ENCODE data around the gene C1orf50.

The C1orf50 gene

DNA sequence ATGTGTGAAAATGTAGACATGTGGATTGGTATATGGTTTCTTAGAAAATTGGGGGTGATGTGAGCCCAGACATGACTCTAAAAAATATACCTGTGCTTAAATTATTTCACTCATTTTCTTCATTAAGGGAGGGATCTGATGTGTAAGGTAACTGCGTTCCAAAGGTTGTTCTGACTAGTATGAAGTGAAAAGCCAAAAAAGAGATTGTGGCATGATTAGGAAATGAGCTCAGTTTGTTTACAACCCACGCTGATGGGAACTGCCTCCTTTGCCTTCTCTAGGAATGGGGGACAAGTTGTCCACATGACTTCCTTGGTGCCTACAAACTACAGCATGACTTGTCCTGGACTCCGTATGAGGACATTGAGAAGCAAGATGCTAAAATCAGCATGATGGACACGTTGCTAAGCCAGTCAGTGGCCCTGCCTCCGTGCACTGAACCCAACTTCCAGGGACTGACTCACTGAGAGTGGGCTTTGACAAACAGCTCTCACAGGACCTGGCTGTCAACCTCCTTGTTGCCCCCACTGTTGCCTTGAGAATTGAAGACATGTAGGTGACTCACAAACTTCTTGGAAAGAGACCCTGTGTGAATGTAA lies 8.0 kb downstream of the C1orf50 start:
- CTCF ChIA-PET = no interaction called here
- POLR2A ChIA-PET = interaction anchor here (7.2 kb wide), 1 partner anchor 8 kb away, joined by 44 read pairs; the partner anchor contains the start of genes C1orf50 and P3H1
- no peak for DNase-seq (ENCODE audit: extremely low spot score)
- TF ChIP-seq FOXM1 (IDR thresholded peaks at IDR 0.05; ENCODE audit: borderline replicate concordance) = no peak
- TF ChIP-seq L3MBTL2 (conservative IDR thresholded peaks at IDR 0.05) = no peak
- TF ChIP-seq PKNOX1 (IDR thresholded peaks at IDR 0.05) = peak; percentile 9; the same call in 1 of the 2 replicates
- TF ChIP-seq CTBP1 (IDR thresholded peaks at IDR 0.05; ENCODE audit: borderline replicate concordance) = no peak
- no peak for TF ChIP-seq FOXK2 (IDR thresholded peaks at IDR 0.05)
- no peak for TF ChIP-seq SP1 (IDR thresholded peaks at IDR 0.05)

DNA sequence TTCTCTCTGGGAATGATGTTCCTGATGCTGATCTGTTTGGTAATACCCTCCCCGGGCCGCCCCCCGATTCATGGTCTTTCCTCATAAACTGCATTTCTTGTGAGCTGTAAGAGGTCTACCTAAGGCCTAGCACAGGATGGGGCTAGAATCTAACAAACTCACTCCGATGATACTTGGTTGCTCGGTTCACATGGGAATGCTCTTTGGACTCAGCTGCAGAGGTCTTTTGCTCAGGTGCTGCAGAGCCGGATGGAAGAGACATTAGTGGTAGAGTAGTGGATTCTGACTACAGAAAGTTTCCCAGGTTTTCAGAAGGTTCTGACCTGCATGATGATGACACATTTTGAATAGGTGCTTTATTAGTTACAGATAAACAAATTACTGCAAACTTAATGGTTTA lies 9.5 kb downstream of the C1orf50 start:
- TF ChIP-seq HDGF (IDR thresholded peaks at IDR 0.05; ENCODE audit: borderline replicate concordance) (no peak), LEF1 (IDR thresholded peaks at IDR 0.05; ENCODE audit: borderline replicate concordance) (no peak), FOXA1 (IDR thresholded peaks at IDR 0.05) (no peak), ARNT (IDR thresholded peaks at IDR 0.05) (no peak), FOXM1 (IDR thresholded peaks at IDR 0.05; ENCODE audit: borderline replicate concordance) (no peak), SP1 (IDR thresholded peaks at IDR 0.05) (no peak), L3MBTL2 (conservative IDR thresholded peaks at IDR 0.05) (no peak), BHLHE40 (IDR thresholded peaks at IDR 0.05; ENCODE audit: borderline replicate concordance) (no peak), FOXK2 (IDR thresholded peaks at IDR 0.05) (no peak), ELF4 (IDR thresholded peaks at IDR 0.05) (no peak)
- no peak for DNase-seq (ENCODE audit: extremely low spot score)
- ChIA-PET POLR2A (interaction anchor here (7.2 kb wide), 1 partner anchor 9 kb away, joined by 44 read pairs; the partner anchor contains the start of genes C1orf50 and P3H1), CTCF (interaction anchor here (0.5 to 1.3 kb wide), 2 partner anchors 10 to 180 kb away, joined by 3 to 4 read pairs; no protein-coding TSS in a partner anchor)

- no peak for TF ChIP-seq CTBP1 (IDR thresholded peaks at IDR 0.05; ENCODE audit: borderline replicate concordance)
- no peak for TF ChIP-seq SP1 (IDR thresholded peaks at IDR 0.05)
- TF ChIP-seq FOXK2 (IDR thresholded peaks at IDR 0.05) = no peak
- no peak for TF ChIP-seq FOXA1 (IDR thresholded peaks at IDR 0.05)
- TF ChIP-seq SUZ12 (IDR thresholded peaks at IDR 0.05) = no peak
- no peak for TF ChIP-seq ZNF384 (IDR thresholded peaks at IDR 0.05)
- no peak for TF ChIP-seq ARNT (IDR thresholded peaks at IDR 0.05)
- TF ChIP-seq L3MBTL2 (conservative IDR thresholded peaks at IDR 0.05) = no peak
- no peak for TF ChIP-seq TARDBP (IDR thresholded peaks at IDR 0.05)
- no peak for TF ChIP-seq BHLHE40 (IDR thresholded peaks at IDR 0.05; ENCODE audit: borderline replicate concordance)
- DNase-seq (ENCODE audit: extremely low spot score) = peak; percentile 63
- ChIA-PET POLR2A (interaction anchor here (0.8 to 7.2 kb wide), 3 partner anchors 11 to 68 kb away, joined by 3 to 44 read pairs (median 16); partner anchors contain the start of genes C1orf50, P3H1 and ZNF691), CTCF (interaction anchor here (0.6 to 2.0 kb wide), 9 partner anchors 11 to 306 kb away, joined by 3 to 15 read pairs (median 3); partner anchors contain the start of genes C1orf50 and P3H1)
These were observed 10.8 kb downstream of the C1orf50 start for GRCh38 chr1:42777852-42778251.

DNA sequence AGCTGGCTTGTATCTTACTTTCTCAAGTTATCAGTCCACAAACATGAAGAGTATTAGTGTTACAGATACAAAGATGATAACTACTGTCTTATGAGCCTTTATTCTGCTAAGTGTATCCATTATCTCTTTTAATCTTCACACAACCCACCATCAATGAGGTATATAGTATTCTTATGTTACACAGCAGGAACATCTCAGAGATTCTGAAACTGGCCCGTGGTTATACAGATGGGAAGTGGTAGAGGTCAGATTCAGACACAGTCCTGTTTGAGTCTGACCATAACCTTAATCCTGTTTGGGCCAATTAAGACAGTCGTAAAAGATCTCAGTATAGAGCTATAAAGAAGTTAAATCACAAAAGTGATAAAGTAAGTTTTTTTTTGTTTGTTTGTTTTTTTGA lies 12.7 kb downstream of the C1orf50 start:
- DNase-seq (ENCODE audit: extremely low spot score) = no peak
- CTCF ChIA-PET = interaction anchor here (0.6 to 2.1 kb wide), 3 partner anchors 11 to 294 kb away, joined by 3 to 8 read pairs (median 4); no protein-coding TSS in a partner anchor
- POLR2A ChIA-PET = interaction anchor here (1.5 to 7.2 kb wide), 2 partner anchors 12 to 67 kb away, joined by 5 to 44 read pairs; partner anchors contain the start of genes C1orf50, P3H1 and ZNF691
- no peak for TF ChIP-seq BHLHE40 (IDR thresholded peaks at IDR 0.05; ENCODE audit: borderline replicate concordance)
- TF ChIP-seq TARDBP (IDR thresholded peaks at IDR 0.05) = no peak
- no peak for TF ChIP-seq FOXA1 (IDR thresholded peaks at IDR 0.05)
- TF ChIP-seq LEF1 (IDR thresholded peaks at IDR 0.05; ENCODE audit: borderline replicate concordance) = no peak
- no peak for TF ChIP-seq PKNOX1 (IDR thresholded peaks at IDR 0.05)
- TF ChIP-seq CTBP1 (IDR thresholded peaks at IDR 0.05; ENCODE audit: borderline replicate concordance) = no peak
- TF ChIP-seq SUZ12 (IDR thresholded peaks at IDR 0.05) = no peak
- no peak for TF ChIP-seq ARNT (IDR thresholded peaks at IDR 0.05)
- no peak for TF ChIP-seq FOXM1 (IDR thresholded peaks at IDR 0.05; ENCODE audit: borderline replicate concordance)
- no peak for TF ChIP-seq HDGF (IDR thresholded peaks at IDR 0.05; ENCODE audit: borderline replicate concordance)
- no peak for TF ChIP-seq ZNF384 (IDR thresholded peaks at IDR 0.05)

DNA sequence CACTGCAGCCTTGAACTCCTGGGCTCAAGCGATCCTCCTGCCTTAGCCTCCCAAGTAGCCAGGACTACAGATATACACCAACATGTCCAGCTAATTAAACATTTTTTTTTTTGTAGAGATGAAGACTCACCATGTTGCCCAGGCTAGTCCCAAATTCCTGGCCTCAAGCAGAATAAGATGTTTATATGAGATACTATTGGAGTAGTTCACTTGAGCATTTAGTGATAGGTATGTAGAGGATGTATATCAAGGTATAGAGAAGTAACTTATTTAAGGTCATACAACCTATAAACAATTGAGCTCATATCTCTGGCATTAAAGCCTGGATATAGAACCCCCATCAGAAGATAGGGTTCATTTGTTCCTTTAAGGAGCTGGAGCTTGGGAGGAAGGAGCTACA lies 13.1 kb downstream of the C1orf50 start:
- ChIA-PET CTCF (interaction anchor here (0.6 to 2.1 kb wide), 3 partner anchors 11 to 293 kb away, joined by 3 to 8 read pairs (median 4); no protein-coding TSS in a partner anchor), POLR2A (interaction anchor here (1.5 to 7.2 kb wide), 2 partner anchors 13 to 66 kb away, joined by 5 to 44 read pairs; partner anchors contain the start of genes C1orf50, P3H1 and ZNF691)
- DNase-seq (ENCODE audit: extremely low spot score) = no peak
- TF ChIP-seq ARNT (IDR thresholded peaks at IDR 0.05) (no peak), SP1 (IDR thresholded peaks at IDR 0.05) (no peak), HDGF (IDR thresholded peaks at IDR 0.05; ENCODE audit: borderline replicate concordance) (no peak), ZNF384 (IDR thresholded peaks at IDR 0.05) (no peak)

DNA sequence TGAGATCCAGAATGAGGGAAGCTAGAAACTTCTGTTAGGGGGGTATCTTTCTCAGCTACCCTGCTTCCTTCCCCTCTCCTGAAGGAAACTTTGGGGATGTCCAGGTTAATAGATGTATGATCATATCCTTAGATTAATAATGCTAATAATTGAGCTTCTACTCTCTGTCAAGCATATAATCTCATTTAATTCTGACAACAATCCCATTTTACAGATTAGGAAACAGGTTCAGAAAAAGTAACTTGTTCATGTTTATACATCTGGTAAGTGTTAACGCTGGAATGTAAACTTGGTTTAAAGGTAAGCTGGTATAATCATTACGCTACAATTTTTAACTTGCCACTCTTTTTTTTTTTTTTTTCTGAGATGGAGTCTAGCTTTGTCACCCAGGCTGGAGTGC lies 16.0 kb downstream of the C1orf50 start:
- CTCF ChIA-PET = interaction anchor here (0.6 kb wide), 1 partner anchor 137 kb away, joined by 5 read pairs; no protein-coding TSS in a partner anchor
- POLR2A ChIA-PET = no interaction called here
- no peak for DNase-seq (ENCODE audit: extremely low spot score)

More for the DNA sequence above, 16.0 kb downstream of the C1orf50 start:
- TF ChIP-seq ARNT (IDR thresholded peaks at IDR 0.05) (no peak), L3MBTL2 (conservative IDR thresholded peaks at IDR 0.05) (no peak), PKNOX1 (IDR thresholded peaks at IDR 0.05) (no peak), SUZ12 (IDR thresholded peaks at IDR 0.05) (no peak), CTBP1 (IDR thresholded peaks at IDR 0.05; ENCODE audit: borderline replicate concordance) (no peak), SP1 (IDR thresholded peaks at IDR 0.05) (no peak)

Data from HEK293T (cell line).